GM18858 (cell line): ENCODE measurements around the gene EXOC4.

Experiments used
- ATAC-seq: cut with Tn5 transposase; IDR thresholded peaks from one replicate; pipeline ENCODE4 v1.9.1; 2021; ENCODE audit not compliant: unreplicated experiment

Gene EXOC4

DNA sequence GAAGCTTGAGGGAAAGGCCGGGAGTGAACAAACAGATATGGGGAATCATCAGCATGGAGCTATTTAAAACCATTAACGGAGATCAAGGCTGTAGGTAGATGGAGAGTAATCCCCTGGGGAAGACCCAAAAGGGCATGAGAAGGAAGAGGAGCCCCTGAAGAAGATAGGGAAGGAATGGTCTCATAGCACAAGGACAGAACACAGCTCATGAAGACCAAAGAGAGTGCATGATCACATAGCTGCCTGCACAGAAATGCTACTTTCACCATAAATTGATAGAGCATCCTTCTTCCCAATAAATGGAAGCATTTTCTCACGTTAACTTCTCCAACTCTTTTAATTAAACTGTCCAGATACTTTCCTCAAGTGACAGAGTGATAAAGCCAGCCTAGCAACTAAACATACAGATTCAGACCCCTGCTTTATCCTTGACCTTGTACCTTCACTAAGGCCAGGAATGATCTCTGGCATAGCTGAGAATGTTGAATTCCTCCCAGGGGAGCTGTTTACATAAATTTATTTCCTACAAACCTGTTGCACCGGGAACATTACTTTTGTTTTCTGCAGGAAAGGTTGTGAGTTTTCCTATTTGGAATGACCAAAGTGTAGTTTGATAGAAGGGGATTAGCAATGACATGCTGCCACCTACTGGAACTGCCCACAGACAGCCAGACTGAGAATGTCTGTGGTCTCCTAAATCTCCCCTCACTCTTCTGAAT, 763.5 kb downstream of the EXOC4 start:
- no peak for ATAC-seq

DNA sequence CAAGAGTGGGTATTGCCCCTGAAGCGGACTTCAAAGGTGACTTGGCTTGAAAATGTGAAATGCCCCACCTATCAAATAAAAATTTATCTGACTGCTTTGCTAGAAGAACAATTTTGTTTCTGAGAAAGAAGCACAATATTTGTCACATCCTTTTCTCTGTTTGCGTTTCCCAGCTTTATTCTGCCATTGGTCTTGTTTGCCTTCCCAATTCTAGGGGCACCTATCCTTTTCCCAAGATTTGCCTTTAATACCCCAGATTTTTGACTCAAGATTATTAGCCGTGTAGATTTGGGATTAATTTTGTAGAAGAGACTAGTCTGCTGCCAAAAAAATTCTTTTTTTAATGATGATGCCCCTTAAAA, 764.0 kb downstream of the EXOC4 start:
- no peak for ATAC-seq

DNA sequence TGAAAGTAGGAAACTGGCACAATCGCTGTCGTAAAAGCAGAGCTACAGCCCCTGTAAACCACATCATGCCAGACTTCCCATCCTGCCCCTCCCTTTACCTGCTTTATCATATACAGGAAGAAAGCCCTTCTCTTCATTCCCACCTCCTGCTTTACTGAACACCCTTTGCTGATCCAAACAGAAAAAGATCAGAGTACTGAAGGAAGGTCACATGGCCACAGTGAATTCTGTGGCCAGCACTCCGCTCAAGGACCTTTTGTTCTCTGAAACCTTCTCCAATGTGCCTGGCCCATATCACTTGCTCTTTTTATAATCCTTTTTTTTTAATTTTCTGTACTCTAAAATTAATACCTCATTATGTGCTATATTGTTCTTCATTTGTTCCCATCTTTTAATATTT, 765.4 kb downstream of the EXOC4 start:
- no peak for ATAC-seq

DNA sequence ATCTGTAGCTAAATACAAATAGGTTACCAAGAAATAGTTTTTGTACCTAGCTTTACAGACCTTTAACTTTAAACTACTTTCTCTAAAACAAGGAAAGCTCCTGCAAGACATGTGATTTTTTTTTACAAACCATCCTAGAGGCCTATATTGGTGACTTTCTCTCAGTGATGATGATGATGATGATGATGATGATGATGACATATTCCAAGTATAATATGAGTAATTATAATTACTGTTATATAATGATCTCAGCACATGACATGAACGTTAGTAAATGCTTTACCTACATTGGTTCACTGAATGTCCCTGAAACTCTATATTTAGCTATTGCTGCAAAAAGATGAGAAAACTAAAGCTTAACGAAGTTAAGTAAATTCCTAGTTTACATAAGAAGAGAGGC, 766.4 kb downstream of the EXOC4 start:
- ATAC-seq, result no peak

DNA sequence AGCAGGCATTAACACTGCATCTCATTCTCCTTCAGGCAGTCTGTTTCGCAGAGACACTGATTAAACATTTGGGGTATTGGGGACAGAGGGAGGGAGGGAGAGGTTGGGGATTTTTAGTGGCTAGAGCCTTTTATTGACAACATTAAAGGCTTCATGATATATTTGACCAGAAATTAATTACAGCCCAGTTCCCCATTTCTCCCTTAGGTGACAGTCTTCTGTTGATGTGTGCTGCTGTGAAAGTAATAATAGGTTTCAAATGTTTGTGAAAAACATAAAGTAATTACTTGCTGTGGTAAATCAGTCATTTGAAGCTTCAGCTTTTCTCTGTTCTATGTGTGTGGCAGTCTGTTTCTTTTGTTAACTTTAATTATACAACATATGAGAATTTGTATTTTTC, 769.0 kb downstream of the EXOC4 start:
- ATAC-seq, result no peak

DNA sequence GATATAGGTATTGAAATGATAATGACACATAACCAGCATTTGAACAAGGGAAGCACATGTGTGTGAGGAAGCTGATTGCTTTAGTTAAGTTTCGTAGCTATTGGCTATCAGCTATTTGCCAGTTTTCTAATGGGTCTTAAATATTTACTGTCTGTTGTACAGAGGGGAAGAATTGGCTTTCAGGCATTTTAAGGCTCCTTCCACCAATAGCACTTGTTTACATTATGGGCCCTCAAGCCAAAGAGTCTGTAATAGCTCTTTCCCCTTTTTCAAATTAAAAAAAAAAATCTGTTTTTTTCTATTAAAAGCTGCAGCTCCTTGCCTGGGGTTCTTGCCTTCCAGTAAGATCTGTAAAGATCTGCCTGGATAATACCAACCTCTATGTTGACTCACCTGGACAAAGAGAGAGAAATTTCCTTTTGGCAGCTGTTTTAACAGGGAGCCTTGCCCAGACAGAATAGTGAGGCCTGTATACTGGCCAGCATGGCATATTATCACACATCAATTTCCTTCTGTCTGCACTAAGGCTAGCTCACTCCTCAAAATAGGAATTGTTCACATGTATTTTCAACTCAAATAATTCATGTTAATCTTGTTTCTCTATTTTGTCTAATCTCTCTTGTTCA, 769.5 kb downstream of the EXOC4 start:
- no peak for ATAC-seq

DNA sequence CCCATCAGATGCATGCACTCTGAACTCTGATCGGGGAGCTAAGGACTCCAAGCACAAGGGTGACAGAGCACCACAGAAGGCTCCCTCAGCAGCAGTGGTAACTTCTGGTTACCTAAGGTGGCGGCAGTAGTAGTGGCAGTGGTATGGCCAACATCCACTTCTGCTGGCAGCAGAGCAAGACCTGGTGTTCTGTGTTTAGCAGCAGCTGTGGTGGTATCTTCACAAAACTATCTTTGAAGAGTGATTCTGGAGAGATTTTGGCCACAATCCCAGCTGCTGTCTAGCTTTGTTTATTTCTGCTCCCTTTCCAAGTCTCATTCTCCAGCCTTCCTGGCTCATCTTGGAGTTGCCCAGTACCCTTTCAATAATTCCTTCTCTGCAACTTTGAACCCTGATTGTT, 771.9 kb downstream of the EXOC4 start:
- ATAC-seq, result no peak

DNA sequence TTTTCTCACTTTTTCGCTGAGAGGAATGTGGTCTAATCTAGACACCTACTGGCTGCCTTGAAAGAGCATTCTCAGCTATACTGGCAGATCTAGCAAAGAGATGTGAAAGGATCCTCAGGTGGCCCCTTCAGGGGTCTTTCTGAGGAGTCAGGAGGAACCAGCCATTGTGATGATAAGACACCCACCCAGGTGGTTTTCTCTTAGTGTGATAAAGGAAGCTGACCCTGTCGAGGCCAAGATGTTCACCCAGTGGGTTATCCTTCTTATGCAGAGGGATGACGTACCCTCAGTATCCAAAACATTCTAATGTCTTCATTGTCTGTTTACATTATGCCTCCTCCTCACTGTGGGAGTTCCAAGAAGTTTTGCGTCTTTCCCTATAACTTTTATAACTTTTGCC, 776.0 kb downstream of the EXOC4 start:
- no peak for ATAC-seq

DNA sequence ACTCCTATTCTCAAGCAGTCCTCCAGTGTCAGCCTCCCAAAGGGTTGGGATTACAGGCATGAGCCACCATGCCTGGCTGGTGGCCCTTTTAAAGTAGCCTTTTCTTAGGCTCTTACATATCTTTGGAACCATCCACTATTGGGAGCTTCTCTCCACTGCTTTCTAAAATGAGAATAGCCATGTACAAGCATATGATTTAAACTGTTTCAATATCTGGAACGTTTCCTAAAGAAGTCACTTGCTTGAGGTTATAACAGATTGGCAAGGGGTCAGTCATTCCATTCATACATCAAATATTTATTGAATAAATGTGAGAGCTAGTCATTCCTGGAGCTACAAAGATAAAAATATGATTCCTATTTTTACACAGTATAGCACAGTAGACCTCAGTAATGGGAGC, 776.9 kb downstream of the EXOC4 start:
- ATAC-seq, result no peak

DNA sequence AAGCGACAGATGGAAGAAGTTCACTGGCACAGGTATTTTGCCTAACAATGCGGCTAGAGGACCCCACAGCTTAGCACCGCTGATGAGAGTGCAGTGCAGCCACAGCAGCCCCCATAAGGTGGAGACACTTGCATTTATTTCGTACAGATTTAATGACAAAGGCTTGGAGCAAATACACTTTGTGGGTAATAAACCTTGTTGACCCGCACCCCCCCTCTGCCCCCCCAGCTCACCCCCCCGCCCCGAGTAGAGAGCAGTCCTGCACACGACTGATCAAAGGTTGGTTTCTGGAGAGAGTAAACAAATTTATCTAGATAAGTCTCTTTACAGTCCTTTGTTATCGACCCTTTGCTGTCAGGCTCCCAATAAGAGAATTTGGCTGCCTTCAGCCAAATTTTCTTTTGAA, 777.6 kb downstream of the EXOC4 start:
- ATAC-seq, result no peak

DNA sequence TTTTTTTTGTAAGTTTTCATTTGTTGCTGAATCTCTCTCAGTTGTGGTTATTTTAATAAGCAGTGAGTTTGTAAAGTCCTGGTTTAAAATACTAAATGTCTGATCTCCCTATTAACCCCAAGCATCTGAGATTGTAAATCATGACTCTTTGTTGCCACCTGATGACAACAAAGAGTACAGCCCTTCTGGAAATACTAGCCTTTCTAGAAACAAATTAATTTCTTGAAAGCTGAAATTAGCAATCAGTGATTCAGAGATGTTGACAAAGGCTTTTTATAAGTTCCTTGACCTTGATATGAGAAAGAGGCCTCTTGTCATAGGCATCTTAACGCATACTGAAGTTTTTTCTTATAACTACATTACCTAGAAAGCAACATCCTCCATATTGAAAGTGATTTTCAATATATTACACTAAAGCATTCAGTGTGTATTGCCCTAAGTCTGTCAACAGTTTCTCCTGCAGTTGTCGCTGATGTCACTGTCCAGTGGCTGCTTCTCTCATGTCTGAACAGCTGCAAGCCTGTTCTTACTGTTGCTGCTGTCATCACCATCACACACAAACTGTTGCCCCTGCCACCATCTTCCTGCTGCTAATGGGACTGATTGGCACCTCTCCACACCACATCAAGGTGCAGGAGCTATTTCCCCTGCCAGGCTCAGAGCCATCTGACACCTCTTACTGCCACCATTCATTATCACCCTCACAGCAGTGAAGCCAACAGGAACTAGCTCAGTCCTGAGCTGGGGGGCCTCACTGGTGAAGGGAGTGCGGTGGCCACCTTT, 779.1 kb downstream of the EXOC4 start:
- ATAC-seq, result no peak

DNA sequence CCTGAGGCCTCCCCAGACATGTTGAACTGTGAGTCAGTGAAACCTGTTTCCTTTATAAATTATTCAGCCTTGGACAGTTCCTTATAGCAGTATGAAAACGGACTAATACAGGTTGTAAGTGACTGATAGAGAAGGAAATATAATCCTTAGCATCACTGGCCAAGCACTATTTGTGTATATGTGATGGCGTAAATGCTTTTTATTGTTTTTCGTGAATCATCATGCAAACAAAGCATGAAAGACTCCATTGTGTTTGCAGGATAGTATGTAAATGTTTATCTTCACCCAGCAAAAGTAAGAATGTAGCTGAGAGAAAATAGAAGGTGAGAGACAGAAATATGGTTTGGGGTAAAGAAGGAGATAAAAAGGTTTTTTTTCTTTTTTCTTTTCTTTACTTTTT, 781.8 kb downstream of the EXOC4 start:
- ATAC-seq, result no peak

DNA sequence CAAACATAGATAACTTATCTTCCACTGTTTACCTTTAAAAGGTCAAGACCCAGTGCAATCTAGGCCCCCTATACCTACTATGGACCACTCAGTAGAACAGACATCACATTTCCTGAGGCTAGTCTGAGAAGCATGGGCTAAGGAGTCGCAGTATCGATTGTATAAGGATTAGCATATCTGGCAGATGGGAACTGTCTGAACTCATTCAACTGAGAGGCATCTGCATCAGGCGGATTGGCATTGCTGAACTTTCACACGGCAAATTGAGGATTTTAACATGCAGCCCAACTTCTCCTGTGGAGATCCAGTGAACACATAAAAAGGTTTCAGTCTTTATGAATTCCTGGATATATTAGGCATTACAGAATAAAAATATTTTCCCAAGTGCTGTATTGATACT, 785.1 kb downstream of the EXOC4 start:
- no peak for ATAC-seq

DNA sequence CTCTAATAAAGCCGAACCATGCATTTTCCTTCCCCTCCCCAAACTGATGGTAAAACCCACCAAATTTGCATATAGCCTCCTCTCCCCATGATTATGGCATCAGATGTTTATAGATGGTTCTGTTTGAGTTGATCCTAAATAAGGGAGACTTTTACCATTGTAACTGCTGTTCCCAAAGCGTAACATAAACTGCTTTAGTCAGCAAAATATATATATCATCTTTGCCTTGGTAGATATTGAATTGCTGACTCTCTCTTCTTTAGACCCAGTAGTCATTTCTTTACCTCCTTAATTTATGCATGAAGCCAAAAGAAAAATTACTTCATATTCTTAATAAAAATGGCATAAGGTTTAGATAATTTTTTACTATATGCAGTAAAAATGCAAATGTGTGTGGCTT, 788.1 kb downstream of the EXOC4 start:
- ATAC-seq, result no peak

DNA sequence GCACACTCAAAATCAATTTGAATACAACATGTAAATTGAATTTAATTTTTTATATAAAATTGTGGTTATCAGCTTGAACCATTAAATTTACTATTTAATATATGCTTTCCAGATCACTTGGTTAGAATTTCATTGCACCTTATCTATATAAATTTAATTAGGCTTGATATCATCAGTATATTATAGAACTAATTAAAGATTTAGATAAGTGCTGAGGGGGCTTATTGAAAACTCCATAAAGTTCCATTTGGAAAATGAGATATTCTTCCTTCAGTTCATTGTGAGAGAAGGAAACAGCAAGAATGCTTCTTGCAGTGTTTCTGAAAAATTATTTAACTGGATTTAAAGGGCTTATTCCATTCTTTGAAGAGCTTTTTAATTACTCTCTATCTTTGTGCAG, 788.6 kb downstream of the EXOC4 start:
- ATAC-seq, result no peak

DNA sequence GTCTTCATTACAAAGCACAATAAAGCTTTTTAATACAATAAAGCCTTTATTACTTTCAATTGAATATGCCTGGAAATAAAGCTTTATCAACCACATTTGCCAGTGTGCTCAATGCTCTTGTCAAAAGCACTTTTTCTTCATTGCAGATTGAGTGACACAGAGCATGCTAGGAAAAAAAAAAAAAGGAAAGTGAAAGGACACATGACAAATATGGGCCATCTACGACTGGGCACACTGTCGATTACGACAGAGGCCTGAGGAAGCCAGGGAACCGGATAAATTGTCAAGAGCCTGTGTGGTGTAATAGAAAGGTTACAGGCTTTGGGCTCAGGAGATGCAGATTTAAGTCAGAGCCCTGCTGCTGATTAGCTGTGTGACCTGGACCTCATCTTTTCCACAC, 789.4 kb downstream of the EXOC4 start:
- ATAC-seq, result no peak

DNA sequence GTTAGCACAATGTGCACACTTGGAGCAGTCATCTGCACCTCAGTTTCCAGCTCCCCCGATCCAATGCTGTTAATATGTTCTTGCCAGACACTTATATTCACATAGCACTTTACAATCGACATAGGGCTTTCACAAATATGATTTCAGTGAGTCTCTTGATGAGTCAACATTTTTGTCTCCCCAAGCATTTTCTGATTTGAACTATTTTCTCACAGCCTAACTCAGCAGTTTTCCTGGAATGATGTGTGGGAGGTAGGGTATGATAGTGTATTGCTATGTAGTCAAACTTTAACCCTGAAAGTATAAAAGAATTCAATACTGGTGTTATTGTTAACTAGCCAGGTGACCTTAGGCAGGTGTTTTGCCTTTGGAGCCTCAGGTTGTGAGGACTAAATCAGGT, 791.8 kb downstream of the EXOC4 start:
- ATAC-seq, result no peak

DNA sequence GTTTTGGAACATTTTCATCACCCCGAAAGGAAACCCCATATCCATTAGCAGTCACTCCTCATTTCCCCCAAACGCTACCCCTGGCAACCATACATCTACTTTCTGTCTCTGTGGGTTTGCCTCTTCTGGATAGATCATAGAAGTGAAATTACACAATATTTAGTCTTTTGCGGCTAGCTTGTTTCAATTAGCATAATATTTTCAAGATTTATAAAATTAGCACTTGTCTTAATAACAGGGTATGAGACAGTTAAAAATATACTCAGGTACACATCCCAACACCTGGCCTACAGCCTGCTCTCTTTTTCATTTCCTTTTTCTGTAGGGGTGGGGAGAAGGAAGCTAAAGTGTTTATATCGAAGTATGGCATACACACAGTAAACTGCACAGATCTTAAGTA, 792.8 kb downstream of the EXOC4 start:
- ATAC-seq, result no peak

DNA sequence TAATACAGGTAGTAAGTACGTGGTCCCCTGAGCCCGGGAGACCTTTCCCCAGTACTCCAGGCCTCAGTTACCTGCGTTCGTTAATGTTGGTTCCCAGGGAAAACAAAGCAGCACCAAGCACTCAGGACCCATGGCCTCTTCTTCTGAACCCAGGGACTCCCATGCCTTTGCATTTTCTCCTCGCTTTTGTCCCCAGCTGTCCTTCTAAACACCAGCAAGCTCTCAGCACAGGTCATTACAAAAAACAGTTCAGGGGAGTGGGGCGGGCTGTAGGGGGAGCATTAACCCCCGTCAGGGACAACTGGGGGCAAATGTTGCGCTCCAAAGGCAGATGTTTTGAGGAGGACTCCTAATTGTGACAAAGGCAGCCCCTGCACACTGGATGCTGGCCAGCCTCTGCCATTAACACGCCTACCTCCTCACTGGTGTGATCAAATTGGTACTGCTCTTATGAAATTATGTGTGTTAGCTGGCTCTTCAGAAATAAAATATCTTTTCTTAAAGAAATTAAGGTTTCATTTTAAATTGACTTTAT, 793.8 kb downstream of the EXOC4 start:
- no peak for ATAC-seq

DNA sequence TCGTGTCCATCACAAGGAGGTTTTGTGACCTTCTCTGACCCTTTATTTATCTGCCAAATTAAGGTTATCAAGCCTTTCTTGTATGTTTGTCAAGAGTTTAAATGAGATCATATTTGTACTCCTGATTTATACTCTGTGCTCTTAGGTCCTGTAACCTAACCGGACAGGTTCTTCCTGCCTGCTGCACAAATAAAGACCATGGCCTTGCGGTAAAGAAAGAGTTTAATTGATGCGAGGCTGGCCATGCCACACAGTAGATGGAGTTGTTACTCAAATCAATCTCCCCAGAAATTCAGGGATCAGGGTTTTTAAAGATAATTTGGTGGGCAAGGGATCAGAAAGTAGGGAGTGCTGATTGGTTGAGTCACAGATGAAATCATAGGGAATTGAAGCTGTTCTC, 794.8 kb downstream of the EXOC4 start:
- ATAC-seq, result no peak

DNA sequence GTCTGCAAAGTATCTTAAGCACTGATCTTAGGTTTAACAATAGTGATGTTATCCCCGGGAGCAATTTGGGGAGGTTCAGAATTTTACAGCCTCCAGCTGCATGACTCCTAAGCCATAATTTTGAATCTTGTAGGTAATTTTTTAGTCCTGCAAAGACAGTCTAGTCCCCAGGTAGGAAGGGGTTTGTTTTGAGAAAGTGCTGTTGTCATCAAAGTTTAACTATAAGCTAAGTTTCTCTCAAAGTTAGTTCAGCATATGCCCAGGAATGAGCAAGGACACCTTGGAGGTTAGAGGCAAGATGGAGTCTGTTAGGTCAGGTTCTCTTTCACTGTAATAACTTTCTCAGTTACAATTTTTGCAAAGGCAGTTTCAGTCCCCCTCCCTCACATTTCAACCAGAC, 795.3 kb downstream of the EXOC4 start:
- no peak for ATAC-seq

DNA sequence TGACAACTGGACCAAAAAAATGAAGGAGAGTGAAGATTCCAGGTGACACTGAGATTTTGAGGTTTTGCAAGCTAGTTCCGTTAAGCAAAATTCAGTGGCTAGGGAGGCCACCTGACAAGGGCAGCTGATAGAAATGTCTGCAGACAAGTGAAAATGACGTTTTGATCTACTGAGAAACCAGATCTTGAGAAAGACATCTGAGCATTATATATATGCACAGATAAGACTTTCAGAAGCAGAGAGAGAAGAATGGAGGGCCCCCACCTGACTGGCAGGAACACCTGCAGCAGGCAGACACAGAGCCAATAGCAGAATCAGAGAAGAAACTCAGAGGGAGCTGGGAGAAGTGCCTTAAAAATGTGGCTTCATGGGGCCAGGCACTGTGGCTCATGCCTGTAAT, 798.1 kb downstream of the EXOC4 start:
- no peak for ATAC-seq
